ENCODE results near the gene GLIS1.

DNA sequence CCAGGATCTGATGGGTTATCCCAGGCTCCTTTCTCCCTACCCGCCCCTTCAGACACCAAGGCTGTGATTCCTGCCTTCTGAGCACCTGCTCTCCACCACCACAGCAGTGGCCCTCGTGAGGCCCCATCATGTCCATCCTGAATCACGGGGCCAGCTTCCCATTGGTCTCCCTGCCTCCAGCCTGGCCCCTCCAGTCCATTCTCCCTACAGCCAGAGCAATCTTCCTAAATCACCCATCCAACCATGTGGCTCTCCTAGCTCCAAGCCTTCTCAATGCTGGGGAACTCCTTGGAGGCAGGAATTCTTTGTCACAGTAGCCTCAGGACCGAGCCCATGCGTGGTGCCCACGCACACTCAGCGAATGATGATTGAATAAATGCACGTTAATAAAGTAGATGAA is 8.9 kb upstream of the GLIS1 start:
- TF ChIP-seq, protein P1, sequence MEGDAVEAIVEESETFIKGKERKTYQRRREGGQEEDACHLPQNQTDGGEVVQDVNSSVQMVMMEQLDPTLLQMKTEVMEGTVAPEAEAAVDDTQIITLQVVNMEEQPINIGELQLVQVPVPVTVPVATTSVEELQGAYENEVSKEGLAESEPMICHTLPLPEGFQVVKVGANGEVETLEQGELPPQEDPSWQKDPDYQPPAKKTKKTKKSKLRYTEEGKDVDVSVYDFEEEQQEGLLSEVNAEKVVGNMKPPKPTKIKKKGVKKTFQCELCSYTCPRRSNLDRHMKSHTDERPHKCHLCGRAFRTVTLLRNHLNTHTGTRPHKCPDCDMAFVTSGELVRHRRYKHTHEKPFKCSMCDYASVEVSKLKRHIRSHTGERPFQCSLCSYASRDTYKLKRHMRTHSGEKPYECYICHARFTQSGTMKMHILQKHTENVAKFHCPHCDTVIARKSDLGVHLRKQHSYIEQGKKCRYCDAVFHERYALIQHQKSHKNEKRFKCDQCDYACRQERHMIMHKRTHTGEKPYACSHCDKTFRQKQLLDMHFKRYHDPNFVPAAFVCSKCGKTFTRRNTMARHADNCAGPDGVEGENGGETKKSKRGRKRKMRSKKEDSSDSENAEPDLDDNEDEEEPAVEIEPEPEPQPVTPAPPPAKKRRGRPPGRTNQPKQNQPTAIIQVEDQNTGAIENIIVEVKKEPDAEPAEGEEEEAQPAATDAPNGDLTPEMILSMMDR (IDR thresholded peaks at IDR 0.05 in 4 of 5, conservative IDR thresholded peaks at IDR 0.05 in 1 of 5): no peak
- TF ChIP-seq POLR2A (IDR thresholded peaks at IDR 0.05): no peak
